Uterus (tissue), 4 donors: ENCODE measurements around the gene TIPRL. TPM values are rescaled to one million over a fixed set of nuclear protein-coding genes. Genes with fewer than 3 reads are reported as not detected.
"Not testable (repeated sequence)": the region's sequence is repeated elsewhere in the genome, so short reads cannot be mapped to it uniquely, and the experiment has no call there.

ENCODE experiments used
- DNase-seq, 2 donors: peaks; one replicate each; pipeline ENCODE4 v3.0.0-alpha.2; 2019 to 2020
- H3K27ac ChIP-seq, 2 donors: fragments of 200-600 bp; sonication (generic); 1 replicate in 1 of 2; 2 replicates in 1 of 2; pipeline ENCODE4 v1.5.1; 2016 to 2018
- H3K27me3 ChIP-seq, 2 donors: fragments of 200-600 bp; sonication (generic); one replicate each; pipeline ENCODE4 v1.5.1; 2018 to 2019; ENCODE audit warnings: control low read depth in 1 of 2
- H3K36me3 ChIP-seq, 2 donors: fragments of 200-600 bp; sonication (generic); one replicate each; pipeline ENCODE4 v1.5.1; 2019; ENCODE audit warnings: control low read depth in 1 of 2
- H3K4me1 ChIP-seq, 2 donors: fragments of 200-600 bp; sonication (generic); one replicate each; pipeline ENCODE4 v1.5.1; 2018 to 2019; ENCODE audit warnings: control low read depth in 1 of 2
- H3K4me3 ChIP-seq, 2 donors: fragments of 200-600 bp; sonication (generic); 1 replicate in 1 of 2; 2 replicates in 1 of 2; pipeline ENCODE4 v1.5.1; 2018 to 2019; ENCODE audit warnings: mild to moderate bottlenecking in 1 of 2
- H3K9me3 ChIP-seq, 2 donors: fragments of 200-600 bp; sonication (generic); one replicate each; pipeline ENCODE4 v1.5.1; 2019; ENCODE audit warnings: control low read depth in 1 of 2
- CTCF ChIP-seq, 4 experiments: fragments of 200-600 bp in 2 of 4; fragments of 450-650 bp in 2 of 4; sonication (generic) in 2 of 4; IDR thresholded peaks; one replicate each; pipeline ENCODE4 v1.5.1; 2016 to 2019; ENCODE audit warnings: antibody characterized with exemption in 4 of 4, mild to moderate bottlenecking in 2 of 4, moderate library complexity in 1 of 4
- POLR2A ChIP-seq, 2 donors: fragments of 450-650 bp; IDR thresholded peaks; one replicate each; pipeline ENCODE4 v1.6.1; 2016; ENCODE audit warnings: antibody characterized with exemption in 2 of 2, mild to moderate bottlenecking in 1 of 2, moderate library complexity in 1 of 2
- intact Hi-C: fragments of 100-400 bp; cut with DNase I; formaldehyde crosslinking; loops from one replicate; pipeline ENCODE4 v1.15.1; 2023; ENCODE audit warnings: low total_unique reads
- total RNA-seq, 4 donors: library from RNA; depleted of rRNA in 3 of 4; stranded (reverse); fragments of >200 nt in 3 of 4; gene quantifications; one replicate each; pipeline versions ENCODE4 v1.1.0 to v1.2.4, GENCODE V29; 2014 to 2023
- donor health status: DM: yes; HTN: yes; CAD: no.

TIPRL gene
- total RNA-seq, 4 donors from 2014 or later, result 9.5 to 59.2 (median 28.3) TPM

DNA sequence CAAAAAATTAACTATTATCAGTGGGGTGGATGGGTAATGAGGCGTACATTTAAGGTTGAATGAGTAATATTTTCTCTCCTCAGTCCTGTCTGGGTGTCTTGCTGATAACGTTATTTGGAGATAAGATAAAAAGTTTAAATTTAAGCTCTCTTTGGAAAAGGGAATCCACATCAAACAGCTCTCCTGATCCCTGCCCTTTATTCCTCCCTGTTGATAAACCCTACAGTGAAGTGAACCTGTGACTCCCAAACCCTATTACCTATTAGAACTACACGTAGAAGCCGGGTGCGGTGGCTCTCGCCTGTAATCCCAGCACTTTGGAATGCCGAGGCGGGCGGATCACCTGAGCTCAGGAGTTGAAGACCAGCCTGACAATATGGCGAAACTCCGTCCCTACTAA is 32.1 kb upstream of the TIPRL start:
- Histone ChIP-seq H3K36me3 (no peaks in the 10 kb centered on the region), H3K27me3 (no peaks in the 10 kb centered on the region), H3K27ac (no peak overlapping the region), H3K4me3 (no peak overlapping the region), H3K4me1 (no peaks in the 10 kb centered on the region), H3K9me3 (no peaks in the 10 kb centered on the region)
- intact Hi-C loops, result no loop called here
- no peak for TF ChIP-seq CTCF (IDR thresholded peaks at IDR 0.05)
- no peak for TF ChIP-seq POLR2A (IDR thresholded peaks at IDR 0.05)
- no peak for DNase-seq

GRCh38 chr1:168148916-168149315 is 29.8 kb upstream of the TIPRL start:
- no peaks in the 10 kb centered on the region for H3K9me3 ChIP-seq
- H3K36me3 ChIP-seq, result no peaks in the 10 kb centered on the region
- peak overlapping the region; percentile 60 to 79 for H3K27ac ChIP-seq
- no peaks in the 10 kb centered on the region for H3K27me3 ChIP-seq
- no peak for DNase-seq
- TF ChIP-seq CTCF (IDR thresholded peaks at IDR 0.05) (no peak), POLR2A (IDR thresholded peaks at IDR 0.05) (no peak)
- H3K4me1 ChIP-seq, result no peaks in the 10 kb centered on the region
- no peak overlapping the region for H3K4me3 ChIP-seq
- intact Hi-C loops, result no loop called here

GRCh38 chr1:168150283-168150682 is 28.5 kb upstream of the TIPRL start:
- Histone ChIP-seq H3K9me3 (no peaks in the 10 kb centered on the region), H3K4me1 (no peaks in the 10 kb centered on the region), H3K27ac (peak overlapping the region in 1 of 2 donors; percentile 79), H3K27me3 (no peaks in the 10 kb centered on the region), H3K36me3 (no peaks in the 10 kb centered on the region), H3K4me3 (no peak overlapping the region)
- DNase-seq, result no peak
- intact Hi-C loops, result no loop called here
- no peak for TF ChIP-seq POLR2A (IDR thresholded peaks at IDR 0.05)
- TF ChIP-seq CTCF (IDR thresholded peaks at IDR 0.05), result no peak

GRCh38 chr1:168151935-168152334 is 26.8 kb upstream of the TIPRL start:
- intact Hi-C loops, result no loop called here
- Histone ChIP-seq H3K4me3 (no peak overlapping the region), H3K27ac (no peak overlapping the region), H3K27me3 (no peaks in the 10 kb centered on the region), H3K4me1 (no peaks in the 10 kb centered on the region), H3K36me3 (no peaks in the 10 kb centered on the region), H3K9me3 (no peaks in the 10 kb centered on the region)
- no peak for TF ChIP-seq POLR2A (IDR thresholded peaks at IDR 0.05)
- no peak for TF ChIP-seq CTCF (IDR thresholded peaks at IDR 0.05)
- DNase-seq, result no peak

GRCh38 chr1:168154707-168155106 is 24.1 kb upstream of the TIPRL start:
- H3K27me3 ChIP-seq, H3K4me1 ChIP-seq, intact Hi-C loops: not testable (repeated sequence)

DNA sequence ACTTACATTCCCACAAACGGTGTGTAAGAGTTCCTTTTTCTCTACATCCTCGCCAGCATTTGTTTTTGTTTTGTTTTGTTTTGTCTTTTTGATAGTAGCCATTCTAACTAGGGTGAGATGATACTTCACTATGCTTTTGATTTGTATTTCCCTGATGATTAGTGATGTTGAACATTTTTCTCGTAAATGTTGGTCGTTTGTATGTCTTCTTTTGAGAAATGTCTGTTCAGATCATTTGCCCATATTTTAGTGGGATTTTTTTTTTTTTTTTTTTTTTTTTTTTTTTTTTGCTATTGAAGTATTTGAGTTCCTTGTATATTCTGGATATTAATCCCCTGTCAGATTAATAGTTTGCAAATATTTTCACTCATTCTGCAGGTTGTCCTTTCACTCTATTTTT is 22.9 kb upstream of the TIPRL start:
- H3K27me3 ChIP-seq, result no peaks in the 10 kb centered on the region
- TF ChIP-seq POLR2A (IDR thresholded peaks at IDR 0.05) (no peak), CTCF (IDR thresholded peaks at IDR 0.05) (no peak)
- no peak overlapping the region for H3K4me3 ChIP-seq
- H3K27ac ChIP-seq, result no peak overlapping the region
- H3K4me1 ChIP-seq, result no peaks in the 10 kb centered on the region
- peaks cover 0 to 7% of the 10 kb centered on the region in 2 donors for H3K9me3 ChIP-seq
- no peaks in the 10 kb centered on the region for H3K36me3 ChIP-seq
- DNase-seq, result no peak
- intact Hi-C loops, result no loop called here

More at GRCh38 chr1:168154707-168155106, 24.1 kb upstream of the TIPRL start:
- H3K27ac ChIP-seq, H3K36me3 ChIP-seq, DNase-seq, H3K4me3 ChIP-seq, H3K9me3 ChIP-seq: not testable (repeated sequence)
